ENCODE data around the gene SUSD3. TPM values are rescaled to one million over a fixed set of nuclear protein-coding genes. Genes with fewer than 3 reads are reported as not detected.

Gene SUSD3
- total and polyA plus RNA-seq, 4 donors = 2.0 to 9.7 (median 5.1) TPM

DNA sequence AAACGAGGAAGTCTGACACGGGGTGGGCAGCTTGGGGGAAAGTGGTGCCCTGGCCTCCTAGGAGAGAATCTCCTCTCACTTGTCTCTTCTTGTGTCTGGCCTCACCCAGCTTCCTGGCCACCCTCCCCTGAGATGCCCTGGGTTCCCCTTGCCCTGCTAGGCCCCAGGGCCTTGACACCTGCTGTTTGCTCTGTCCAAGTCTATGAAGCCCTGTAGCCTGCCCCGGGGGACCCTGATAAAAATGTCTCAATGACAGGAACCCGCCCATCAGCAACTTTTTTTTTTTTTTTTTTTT is 35.0 kb upstream of the SUSD3 start:
- H3K4me1 ChIP-seq (ENCODE audit: control insufficient read depth in 5 of 5, insufficient read depth in 5 of 5, low read length in 5 of 5) = peaks cover 0 to 5% (median 0%) of the 10 kb centered on the region in 5 donors
- no peak overlapping the region for H3K9ac ChIP-seq (ENCODE audit: insufficient read depth in 1 of 2, low read length in 2 of 2)
- H3K4me3 ChIP-seq = no peak overlapping the region
- no peaks in the 10 kb centered on the region for H3K27me3 ChIP-seq (ENCODE audit: control insufficient read depth in 3 of 3, insufficient read depth in 3 of 3, low read length in 2 of 3)
- DNase-seq (no peak), ATAC-seq (ENCODE audit: insufficient read depth, low FRiP score) (no peak)
- TF ChIP-seq, protein P1, sequence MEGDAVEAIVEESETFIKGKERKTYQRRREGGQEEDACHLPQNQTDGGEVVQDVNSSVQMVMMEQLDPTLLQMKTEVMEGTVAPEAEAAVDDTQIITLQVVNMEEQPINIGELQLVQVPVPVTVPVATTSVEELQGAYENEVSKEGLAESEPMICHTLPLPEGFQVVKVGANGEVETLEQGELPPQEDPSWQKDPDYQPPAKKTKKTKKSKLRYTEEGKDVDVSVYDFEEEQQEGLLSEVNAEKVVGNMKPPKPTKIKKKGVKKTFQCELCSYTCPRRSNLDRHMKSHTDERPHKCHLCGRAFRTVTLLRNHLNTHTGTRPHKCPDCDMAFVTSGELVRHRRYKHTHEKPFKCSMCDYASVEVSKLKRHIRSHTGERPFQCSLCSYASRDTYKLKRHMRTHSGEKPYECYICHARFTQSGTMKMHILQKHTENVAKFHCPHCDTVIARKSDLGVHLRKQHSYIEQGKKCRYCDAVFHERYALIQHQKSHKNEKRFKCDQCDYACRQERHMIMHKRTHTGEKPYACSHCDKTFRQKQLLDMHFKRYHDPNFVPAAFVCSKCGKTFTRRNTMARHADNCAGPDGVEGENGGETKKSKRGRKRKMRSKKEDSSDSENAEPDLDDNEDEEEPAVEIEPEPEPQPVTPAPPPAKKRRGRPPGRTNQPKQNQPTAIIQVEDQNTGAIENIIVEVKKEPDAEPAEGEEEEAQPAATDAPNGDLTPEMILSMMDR (IDR thresholded peaks at IDR 0.05; ENCODE audit: control extremely low read depth, extremely low read depth) = no peak
- 87% methylated on average over 4 of the region's 4 CpGs for WGBS, 2 donors
- no peaks in the 10 kb centered on the region for H3K9me3 ChIP-seq (ENCODE audit: control insufficient read depth in 4 of 4, insufficient read depth in 3 of 4, low read length in 3 of 4)
- H3K36me3 ChIP-seq (ENCODE audit: control insufficient read depth in 4 of 4, insufficient read depth in 4 of 4, low read length in 4 of 4) = peaks cover 0 to 25% (median 0%) of the 10 kb centered on the region in 4 donors
- H3K27ac ChIP-seq (ENCODE audit: low read depth in 1 of 2, low read length in 1 of 2) = no peak overlapping the region

DNA sequence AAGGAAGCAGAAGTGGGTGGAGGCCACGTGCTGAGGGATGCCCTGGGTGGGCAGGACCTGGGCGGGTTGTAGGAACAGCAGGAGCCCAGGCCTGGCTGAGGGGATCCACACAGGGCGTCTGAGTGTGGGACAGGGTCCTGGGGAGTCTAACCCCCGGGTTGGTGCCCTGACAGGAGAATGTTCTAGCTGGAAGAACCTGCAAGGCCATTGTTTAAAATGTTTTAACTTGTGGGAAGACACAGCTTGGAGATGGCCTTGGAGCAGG is 33.9 kb upstream of the SUSD3 start:
- Histone ChIP-seq H3K27ac (ENCODE audit: low read depth in 1 of 2, low read length in 1 of 2) (no peak overlapping the region), H3K4me1 (ENCODE audit: control insufficient read depth in 5 of 5, insufficient read depth in 5 of 5, low read length in 5 of 5) (peaks cover 0 to 7% (median 0%) of the 10 kb centered on the region in 5 donors), H3K4me3 (no peak overlapping the region), H3K36me3 (ENCODE audit: control insufficient read depth in 4 of 4, insufficient read depth in 4 of 4, low read length in 4 of 4) (peaks cover 0 to 25% (median 0%) of the 10 kb centered on the region in 4 donors), H3K27me3 (ENCODE audit: control insufficient read depth in 3 of 3, insufficient read depth in 3 of 3, low read length in 2 of 3) (no peaks in the 10 kb centered on the region), H3K9me3 (ENCODE audit: control insufficient read depth in 4 of 4, insufficient read depth in 3 of 4, low read length in 3 of 4) (no peaks in the 10 kb centered on the region), H3K9ac (ENCODE audit: insufficient read depth in 1 of 2, low read length in 2 of 2) (no peak overlapping the region)
- ATAC-seq (ENCODE audit: insufficient read depth, low FRiP score) (no peak), DNase-seq (no peak)
- TF ChIP-seq, protein P1 (IDR thresholded peaks at IDR 0.05; ENCODE audit: control extremely low read depth, extremely low read depth) = no peak
- 70 to 85% methylated on average over 4 of the region's 4 CpGs for WGBS, 2 donors

DNA sequence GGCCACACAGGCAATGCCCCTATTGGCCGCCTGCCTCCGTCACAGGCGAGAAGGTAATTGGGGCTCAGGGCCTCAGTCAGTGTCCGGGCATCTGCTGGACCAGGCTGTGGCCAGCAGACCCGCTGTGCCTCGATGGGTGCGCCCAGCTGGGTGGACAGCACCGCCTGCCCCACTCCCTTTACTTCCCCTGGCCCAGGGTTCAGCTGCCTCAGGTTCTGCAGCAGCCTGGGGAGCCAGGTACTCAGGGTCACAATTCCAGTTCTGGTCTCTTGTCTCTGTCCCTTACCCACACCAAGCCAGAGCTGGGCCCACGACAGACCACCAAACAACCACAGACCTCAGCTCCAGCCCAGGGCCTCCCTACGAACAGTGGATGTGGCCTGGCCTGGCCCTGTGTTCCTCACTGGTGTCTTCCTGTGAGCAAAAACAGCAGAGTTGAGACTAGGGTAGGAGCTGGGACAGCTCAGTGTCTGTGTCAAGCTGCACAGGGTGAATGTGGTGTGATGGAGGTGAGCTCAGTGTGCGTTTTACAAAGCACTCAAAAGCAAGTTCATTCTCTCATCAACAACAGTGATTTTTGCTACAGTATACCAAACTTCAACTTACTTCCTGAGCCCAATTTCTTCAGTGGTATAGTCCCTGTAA is 33.4 kb upstream of the SUSD3 start:
- H3K9ac ChIP-seq (ENCODE audit: insufficient read depth in 1 of 2, low read length in 2 of 2) = no peak overlapping the region
- TF ChIP-seq, protein P1 (IDR thresholded peaks at IDR 0.05; ENCODE audit: control extremely low read depth, extremely low read depth) = no peak
- ATAC-seq (ENCODE audit: insufficient read depth, low FRiP score) (no peak), DNase-seq (no peak)
- H3K27ac ChIP-seq (ENCODE audit: low read depth in 1 of 2, low read length in 1 of 2) = no peak overlapping the region
- H3K9me3 ChIP-seq (ENCODE audit: control insufficient read depth in 4 of 4, insufficient read depth in 3 of 4, low read length in 3 of 4) = no peaks in the 10 kb centered on the region
- H3K27me3 ChIP-seq (ENCODE audit: control insufficient read depth in 3 of 3, insufficient read depth in 3 of 3, low read length in 2 of 3) = no peaks in the 10 kb centered on the region
- peaks cover 0 to 26% (median 0%) of the 10 kb centered on the region in 4 donors for H3K36me3 ChIP-seq (ENCODE audit: control insufficient read depth in 4 of 4, insufficient read depth in 4 of 4, low read length in 4 of 4)
- 80 to 89% methylated on average over 11 of the region's 11 CpGs for WGBS, 2 donors
- no peak overlapping the region for H3K4me3 ChIP-seq
- H3K4me1 ChIP-seq (ENCODE audit: control insufficient read depth in 5 of 5, insufficient read depth in 5 of 5, low read length in 5 of 5) = peaks cover 0 to 7% (median 0%) of the 10 kb centered on the region in 5 donors

DNA sequence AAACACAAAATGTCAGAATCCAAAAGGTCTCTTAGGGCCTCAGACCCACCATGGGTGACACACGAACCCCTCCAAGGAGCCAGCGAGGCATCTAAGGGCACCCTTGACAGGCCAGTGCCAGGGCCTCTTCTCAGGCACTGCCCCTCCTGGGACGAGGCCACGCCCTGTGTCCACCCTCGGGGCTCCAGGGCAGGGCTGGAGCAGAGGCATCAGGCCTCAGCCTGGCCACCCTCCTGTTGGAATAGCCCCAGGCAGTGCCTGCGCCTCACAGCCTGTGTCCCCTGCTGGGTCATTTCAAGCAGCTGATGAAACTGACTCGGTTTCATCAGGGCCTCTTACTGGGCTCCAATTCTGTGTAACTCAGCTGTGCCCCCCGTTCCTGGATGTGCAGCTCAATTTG is 32.8 kb upstream of the SUSD3 start:
- Histone ChIP-seq H3K27me3 (ENCODE audit: control insufficient read depth in 3 of 3, insufficient read depth in 3 of 3, low read length in 2 of 3) (no peaks in the 10 kb centered on the region), H3K4me1 (ENCODE audit: control insufficient read depth in 5 of 5, insufficient read depth in 5 of 5, low read length in 5 of 5) (peaks cover 0 to 7% (median 0%) of the 10 kb centered on the region in 5 donors), H3K4me3 (no peak overlapping the region), H3K27ac (ENCODE audit: low read depth in 1 of 2, low read length in 1 of 2) (no peak overlapping the region), H3K9me3 (ENCODE audit: control insufficient read depth in 4 of 4, insufficient read depth in 3 of 4, low read length in 3 of 4) (no peaks in the 10 kb centered on the region), H3K36me3 (ENCODE audit: control insufficient read depth in 4 of 4, insufficient read depth in 4 of 4, low read length in 4 of 4) (peaks cover 0 to 23% (median 0%) of the 10 kb centered on the region in 4 donors), H3K9ac (ENCODE audit: insufficient read depth in 1 of 2, low read length in 2 of 2) (no peak overlapping the region)
- no peak for ATAC-seq (ENCODE audit: insufficient read depth, low FRiP score)
- TF ChIP-seq, protein P1 (IDR thresholded peaks at IDR 0.05; ENCODE audit: control extremely low read depth, extremely low read depth) = no peak
- WGBS, 2 donors = 56 to 76% methylated on average over 8 of the region's 8 CpGs
- DNase-seq = no peak

Measured in lung (tissue), 12 donors.